ENCODE results near the gene HCN2.
A peak's percentile ranks its signal among the peaks of the same experiment; 100 is the strongest.

The HCN2 gene

GRCh38 chr19:589693-590395, at the start of gene HCN2:
Gene HCN2, plus strand, starts transcription at chr19:589881. Its CDS starts 65 bp downstream, at chr19:589946.
- DNase-seq: no peak

GRCh38 chr19:540867-541637, 48.6 kb upstream of the HCN2 start:
- no peak for DNase-seq

- no peak for DNase-seq
Measured at GRCh38 chr19:541699-542098, 48.0 kb upstream of the HCN2 start.

- no peak for DNase-seq
Measured at GRCh38 chr19:542173-542866, 47.4 kb upstream of the HCN2 start.

- no peak for DNase-seq
Measured at GRCh38 chr19:543910-544608, 45.6 kb upstream of the HCN2 start, which contains the start of gene GZMM. Gene GZMM, plus strand, starts transcription at chr19:544053. Its CDS starts 19 bp downstream, at chr19:544072.

- no peak for DNase-seq
Measured at GRCh38 chr19:547117-547516, 42.6 kb upstream of the HCN2 start.

GRCh38 chr19:547836-548720, 41.6 kb upstream of the HCN2 start:
- DNase-seq: no peak

- DNase-seq: no peak
Measured at GRCh38 chr19:548886-549830, 40.5 kb upstream of the HCN2 start.

GRCh38 chr19:554817-555216, 34.9 kb upstream of the HCN2 start:
- DNase-seq: no peak

- DNase-seq: no peak
Measured at GRCh38 chr19:555474-555808, 34.2 kb upstream of the HCN2 start.

- no peak for DNase-seq
Measured at GRCh38 chr19:556611-557382, 32.9 kb upstream of the HCN2 start.

- DNase-seq: no peak
Measured at GRCh38 chr19:558770-559439, 30.8 kb upstream of the HCN2 start.

- no peak for DNase-seq
Measured at GRCh38 chr19:560121-560520, 29.6 kb upstream of the HCN2 start.

GRCh38 chr19:566403-566802, 23.3 kb upstream of the HCN2 start:
- no peak for DNase-seq

- no peak for DNase-seq
Measured at GRCh38 chr19:566844-567243, 22.8 kb upstream of the HCN2 start.

- DNase-seq: no peak
Measured at GRCh38 chr19:567296-567900, 22.3 kb upstream of the HCN2 start.

GRCh38 chr19:570251-570686, 19.4 kb upstream of the HCN2 start:
- no peak for DNase-seq

GRCh38 chr19:570937-571565, 18.6 kb upstream of the HCN2 start:
- peak; percentile 78 for DNase-seq

GRCh38 chr19:571566-571974, 18.1 kb upstream of the HCN2 start:
- DNase-seq: peak; percentile 61
